Mesodermal cell (in vitro differentiated cells): ENCODE measurements around the gene OSM.

ENCODE experiments used
- H3K27ac ChIP-seq: 2 replicates; pipeline ENCODE4 v1.7.0; 2013; ENCODE audit warnings: mild to moderate bottlenecking, low read depth, low read length, moderate library complexity; ENCODE audit not compliant: severe bottlenecking
- H3K36me3 ChIP-seq: 2 replicates; pipeline ENCODE4 v1.7.1; 2013; ENCODE audit warnings: mild to moderate bottlenecking, low read length, moderate library complexity; ENCODE audit not compliant: control insufficient read depth, insufficient read depth
- H3K4me1 ChIP-seq: one replicate; pipeline ENCODE4 v1.7.1; 2013; ENCODE audit warnings: mild to moderate bottlenecking, low read length; ENCODE audit not compliant: insufficient read depth, control insufficient read depth, poor library complexity, severe bottlenecking
- H3K4me3 ChIP-seq: 2 replicates; pipeline ENCODE4 v1.7.0; 2013; ENCODE audit warnings: low read length, control low read depth, mild to moderate bottlenecking; ENCODE audit not compliant: insufficient read depth, poor library complexity, severe bottlenecking; ENCODE audit errors: extremely low read depth
- H3K9me3 ChIP-seq: 2 replicates; pipeline ENCODE4 v1.7.1; 2013; ENCODE audit warnings: mild to moderate bottlenecking, low read length, moderate library complexity; ENCODE audit not compliant: control insufficient read depth
- WGBS, 2 experiments: methylation state at CpG; one replicate each; pipeline ENCODE4 v1.1.5; 2013; ENCODE audit warnings: missing lambda C conversion rate in 2 of 2; ENCODE audit not compliant: insufficient coverage in 2 of 2; 5-methylcytosine and 5-hydroxymethylcytosine counted together

Gene OSM

GRCh38 chr22:30247974-30248373, 18.7 kb downstream of the OSM start:
- no peak overlapping the region for H3K27ac ChIP-seq
- peaks cover 2% of the 10 kb centered on the region for H3K36me3 ChIP-seq
- 81 to 88% methylated on average over 7 to 11 of the region's 12 CpGs for WGBS, 2 experiments
- peaks cover 26% of the 10 kb centered on the region for H3K4me1 ChIP-seq
- H3K4me3 ChIP-seq, result no peak overlapping the region
- no peaks in the 10 kb centered on the region for H3K9me3 ChIP-seq

DNA sequence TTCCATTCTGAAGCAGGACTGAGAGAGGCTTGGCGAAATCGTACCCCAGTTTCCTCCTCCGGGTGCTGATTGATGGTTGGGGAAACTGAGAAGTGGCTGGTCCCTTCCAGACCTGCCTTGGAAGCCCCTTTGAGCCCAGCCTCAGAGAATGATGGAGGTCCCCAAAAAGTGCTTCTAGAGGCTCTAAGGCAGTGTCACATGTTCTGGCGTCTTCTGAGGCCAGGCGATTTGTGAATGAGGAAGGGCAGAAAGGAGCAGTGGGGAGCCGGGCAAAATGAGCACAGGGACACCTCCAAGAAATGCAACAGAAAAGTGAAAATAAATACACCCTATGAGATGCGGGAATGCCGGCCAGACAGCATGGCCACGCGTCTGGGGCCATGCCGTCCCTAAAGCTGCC, 19.1 kb downstream of the OSM start:
- no peaks in the 10 kb centered on the region for H3K9me3 ChIP-seq
- H3K4me1 ChIP-seq, result peaks cover 23% of the 10 kb centered on the region
- 96 to 97% methylated on average over 10 to 11 of the region's 11 CpGs for WGBS, 2 experiments
- no peak overlapping the region for H3K4me3 ChIP-seq
- H3K36me3 ChIP-seq, result peaks cover 4% of the 10 kb centered on the region
- H3K27ac ChIP-seq, result no peak overlapping the region

- Histone ChIP-seq H3K36me3 (peaks cover 4% of the 10 kb centered on the region), H3K9me3 (no peaks in the 10 kb centered on the region), H3K4me3 (peak overlapping the region; percentile 39), H3K27ac (no peak overlapping the region), H3K4me1 (peaks cover 19% of the 10 kb centered on the region)
- WGBS, 2 experiments, result 49 to 66% methylated on average over 10 to 13 of the region's 15 CpGs
Observed at GRCh38 chr22:30246814-30247376, 19.8 kb downstream of the OSM start.

- H3K4me1 ChIP-seq, result peaks cover 22% of the 10 kb centered on the region
- no peak within 1 kb of the TSS for H3K27ac ChIP-seq
- peak within 1 kb of the TSS; percentile 39 for H3K4me3 ChIP-seq
- WGBS, 2 experiments, result 1% methylated on average over 47 to 58 of the region's 64 CpGs
- no peaks in the 10 kb centered on the region for H3K9me3 ChIP-seq
- peaks cover 4% of the 10 kb centered on the region for H3K36me3 ChIP-seq
Observed at GRCh38 chr22:30245985-30246813, 20.5 kb downstream of the OSM start, which contains the start of gene LIF. Gene LIF, minus strand, starts transcription at chr22:30246759. Its CDS starts 64 bp downstream, at chr22:30246695.

DNA sequence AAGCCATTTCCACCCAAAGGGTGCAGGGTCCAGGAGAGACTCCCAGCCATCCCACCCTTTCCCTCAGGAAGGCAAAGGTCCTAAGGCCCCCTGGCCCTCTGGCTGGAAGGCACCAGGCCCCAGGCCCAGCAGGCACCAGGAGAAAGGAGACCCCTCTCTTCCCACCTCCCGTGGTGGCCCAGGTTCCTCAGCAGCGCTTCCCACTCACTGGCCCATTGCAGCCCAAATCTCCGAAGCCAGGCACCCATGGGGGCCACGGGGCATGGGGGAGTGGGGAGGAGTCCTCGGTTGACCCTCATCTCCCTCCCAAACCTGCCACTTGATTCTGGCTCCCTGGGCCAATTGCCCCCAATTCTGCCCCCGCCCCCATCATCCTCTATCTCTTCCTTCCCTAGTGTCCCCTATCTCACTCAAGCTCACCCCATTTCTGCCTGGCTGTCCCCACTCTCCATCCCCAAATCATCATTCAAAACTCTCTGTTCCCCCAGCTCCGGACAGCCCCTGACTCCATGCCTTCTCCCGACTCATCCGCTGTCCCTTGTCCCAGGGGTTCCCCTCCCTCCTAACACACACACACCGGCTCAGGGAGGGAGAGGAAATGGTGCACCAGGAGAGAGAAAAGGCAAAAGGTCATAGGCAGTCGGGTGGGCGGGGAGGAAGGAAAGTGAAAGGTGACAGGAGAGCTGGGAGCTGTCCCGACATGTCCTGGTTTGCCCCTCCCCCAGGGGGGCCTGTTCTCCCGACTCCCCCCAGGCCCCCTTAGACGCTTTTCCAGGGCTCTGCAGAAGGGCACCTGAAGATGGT, 21.3 kb downstream of the OSM start:
- no peaks in the 10 kb centered on the region for H3K9me3 ChIP-seq
- peak overlapping the region; percentile 39 for H3K4me3 ChIP-seq
- H3K4me1 ChIP-seq, result peaks cover 18% of the 10 kb centered on the region
- 14 to 21% methylated on average over 2 to 6 of the region's 15 CpGs for WGBS, 2 experiments
- no peak overlapping the region for H3K27ac ChIP-seq
- peaks cover 4% of the 10 kb centered on the region for H3K36me3 ChIP-seq

DNA sequence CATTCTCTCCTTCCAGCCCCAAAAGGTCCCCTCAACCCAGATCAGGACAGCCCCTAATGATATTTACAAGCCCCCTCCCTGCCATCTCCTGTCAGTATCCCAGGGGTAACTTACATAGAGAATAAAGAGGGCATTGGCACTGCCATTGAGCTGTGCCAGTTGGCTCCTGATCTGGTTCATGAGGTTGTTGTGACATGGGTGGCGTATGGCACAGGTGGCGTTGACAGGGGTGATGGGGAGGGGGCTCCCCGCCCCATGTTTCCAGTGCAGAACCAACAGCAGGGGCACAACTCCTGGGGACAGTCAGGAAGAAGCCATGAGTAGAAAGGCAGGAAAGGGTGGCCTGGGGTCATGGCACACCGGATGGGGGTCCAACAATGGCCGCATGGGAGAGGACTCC, 22.0 kb downstream of the OSM start:
- peaks cover 14% of the 10 kb centered on the region for H3K4me1 ChIP-seq
- peaks cover 4% of the 10 kb centered on the region for H3K36me3 ChIP-seq
- H3K27ac ChIP-seq, result no peak overlapping the region
- H3K4me3 ChIP-seq, result no peak overlapping the region
- WGBS, 2 experiments, result 96 to 100% methylated on average over 5 of the region's 5 CpGs
- H3K9me3 ChIP-seq, result no peaks in the 10 kb centered on the region

DNA sequence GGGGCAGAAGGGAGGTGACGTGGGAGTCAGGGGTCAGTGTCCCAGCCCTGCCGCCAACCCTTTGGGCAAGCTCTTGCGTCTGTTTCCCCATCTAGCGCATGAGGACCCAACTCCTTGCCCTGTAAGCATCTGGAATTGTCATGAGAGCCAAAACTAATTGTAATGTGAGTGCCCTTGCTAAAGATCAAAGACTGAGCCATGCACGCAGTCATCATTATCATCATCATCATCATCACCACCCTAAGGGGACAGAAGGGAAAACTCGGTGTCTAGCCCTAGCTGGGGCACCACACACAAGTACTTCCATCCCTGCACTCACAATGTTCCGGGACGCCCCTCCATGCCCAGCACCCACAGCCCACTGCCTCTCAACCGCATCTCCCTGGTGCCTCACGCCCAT, 22.6 kb downstream of the OSM start:
- no peak overlapping the region for H3K27ac ChIP-seq
- 97 to 98% methylated on average over 4 to 9 of the region's 10 CpGs for WGBS, 2 experiments
- peaks cover 8% of the 10 kb centered on the region for H3K4me1 ChIP-seq

GRCh38 chr22:30243661-30244060, 23.0 kb downstream of the OSM start:
- Histone ChIP-seq H3K36me3 (peaks cover 4% of the 10 kb centered on the region), H3K4me1 (peaks cover 8% of the 10 kb centered on the region), H3K9me3 (no peaks in the 10 kb centered on the region), H3K27ac (no peak overlapping the region), H3K4me3 (no peak overlapping the region)
- WGBS, 2 experiments, result 94 to 96% methylated on average over 22 of the region's 22 CpGs

More for the DNA sequence above, 22.6 kb downstream of the OSM start:
- Histone ChIP-seq H3K36me3 (peaks cover 4% of the 10 kb centered on the region), H3K4me3 (no peak overlapping the region), H3K9me3 (no peaks in the 10 kb centered on the region)

DNA sequence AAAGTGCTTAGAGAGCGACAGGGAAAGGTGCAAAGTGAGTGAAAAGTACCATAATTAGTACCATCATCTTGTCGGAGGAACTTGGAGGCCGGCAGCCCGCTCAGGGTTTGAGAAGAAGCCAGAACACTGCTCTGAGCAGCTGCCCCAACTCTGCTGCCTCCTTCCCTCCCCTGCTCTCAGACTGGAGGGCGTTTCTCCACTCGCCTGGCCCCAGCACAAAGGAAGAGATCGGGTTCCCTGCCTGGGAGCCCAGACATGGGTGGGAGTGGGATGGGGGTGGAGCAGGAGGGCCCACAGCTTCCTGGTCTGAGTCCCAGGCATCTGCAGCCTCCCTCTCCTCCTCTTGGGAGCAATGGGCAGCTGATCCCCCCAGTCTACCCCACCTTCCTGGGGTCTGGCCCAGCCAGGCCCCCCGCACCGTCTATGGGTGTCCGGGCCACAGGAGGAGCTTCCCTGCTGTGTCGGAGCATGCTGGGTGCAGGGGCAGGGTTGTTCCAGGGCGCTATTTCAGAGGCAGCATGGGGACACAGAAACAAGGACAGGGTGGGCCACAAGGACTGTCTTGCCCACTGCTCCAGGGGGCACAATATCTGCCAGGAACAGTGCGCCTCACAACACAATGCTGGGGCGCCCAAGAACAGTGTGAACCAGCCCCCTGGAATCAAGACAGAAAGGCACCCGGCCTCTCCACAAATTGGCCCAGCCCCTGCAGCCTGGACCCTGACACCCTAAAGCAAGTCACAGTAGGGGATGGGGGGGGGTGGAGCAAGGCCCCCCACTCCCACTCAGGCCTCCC, 24.9 kb downstream of the OSM start:
- Histone ChIP-seq H3K4me3 (no peak overlapping the region), H3K4me1 (peaks cover 13% of the 10 kb centered on the region), H3K36me3 (peaks cover 4% of the 10 kb centered on the region), H3K9me3 (no peaks in the 10 kb centered on the region), H3K27ac (no peak overlapping the region)
- 92 to 96% methylated on average over 9 to 11 of the region's 15 CpGs for WGBS, 2 experiments
